ENCODE results near the gene SNRNP200.

GRCh38 chr2:96261328-96262003 lies 43.9 kb downstream of the SNRNP200 start:
- no peak for TF ChIP-seq CTCF (IDR thresholded peaks at IDR 0.05)
- no peak for TF ChIP-seq POLR2AphosphoS5 (IDR thresholded peaks at IDR 0.05)
